RPMI8226 (cell line): ENCODE measurements around the gene OR6A2.

Experiments
- DNase-seq: peaks from one replicate; pipeline ENCODE4 v3.0.0-alpha.2; 2015

OR6A2 gene

DNA sequence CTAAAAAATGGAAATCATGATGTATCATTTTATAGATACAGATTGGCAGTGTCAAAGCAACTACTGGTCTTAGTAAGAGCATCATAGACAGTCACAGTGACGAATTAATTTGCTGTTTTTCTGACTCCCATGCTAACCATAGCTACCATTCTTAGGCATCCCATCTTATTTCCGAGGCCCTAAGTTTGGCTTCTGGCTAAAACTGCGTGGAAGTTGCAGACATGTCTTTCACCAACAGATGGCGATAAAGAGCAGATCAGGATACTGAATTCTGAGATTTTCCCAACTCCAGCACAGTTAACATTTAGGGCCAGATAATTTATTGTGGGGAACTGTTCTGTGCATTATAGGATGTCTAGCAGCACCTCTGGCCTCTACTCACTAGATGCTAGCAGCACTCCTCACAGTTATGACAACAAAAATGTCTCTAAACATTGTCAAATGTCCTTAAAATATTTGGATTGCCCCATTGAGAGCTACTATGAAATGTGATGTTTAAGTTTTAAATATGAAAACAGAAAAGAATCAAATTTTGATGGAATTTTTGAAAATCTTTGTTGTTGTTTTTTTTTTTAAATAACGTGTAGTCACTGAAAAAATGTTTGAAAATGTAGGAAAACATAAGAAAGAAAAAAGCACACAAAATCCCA is 44.1 kb downstream of the OR6A2 start:
- DNase-seq = peak; percentile 37

DNA sequence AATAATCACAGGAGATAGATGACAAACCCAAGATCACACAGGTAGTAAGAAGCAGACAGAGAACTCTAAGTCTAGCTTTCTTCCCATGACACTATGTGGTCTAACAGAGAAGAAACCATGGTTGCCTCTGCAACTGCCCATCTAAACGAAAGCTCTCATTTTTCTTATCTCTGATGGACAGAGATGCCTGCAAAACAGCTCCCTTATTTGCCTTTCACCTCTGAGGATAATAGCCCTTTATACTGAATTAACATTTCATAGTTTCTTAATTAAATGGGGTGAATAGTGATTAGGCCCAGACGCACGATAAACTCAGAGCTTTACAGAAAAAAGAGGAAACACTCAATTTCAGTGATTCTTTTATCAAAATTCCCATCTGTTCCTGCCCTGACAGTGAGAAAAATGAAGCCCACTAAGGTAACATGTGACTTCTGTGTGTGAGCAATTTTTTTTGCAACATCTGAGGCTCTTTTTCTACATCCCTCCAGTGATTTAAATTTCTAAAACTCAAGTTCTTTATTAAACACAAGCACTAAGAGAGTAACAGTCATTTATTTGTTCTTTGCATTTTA is 52.3 kb downstream of the OR6A2 start:
- DNase-seq = no peak

DNA sequence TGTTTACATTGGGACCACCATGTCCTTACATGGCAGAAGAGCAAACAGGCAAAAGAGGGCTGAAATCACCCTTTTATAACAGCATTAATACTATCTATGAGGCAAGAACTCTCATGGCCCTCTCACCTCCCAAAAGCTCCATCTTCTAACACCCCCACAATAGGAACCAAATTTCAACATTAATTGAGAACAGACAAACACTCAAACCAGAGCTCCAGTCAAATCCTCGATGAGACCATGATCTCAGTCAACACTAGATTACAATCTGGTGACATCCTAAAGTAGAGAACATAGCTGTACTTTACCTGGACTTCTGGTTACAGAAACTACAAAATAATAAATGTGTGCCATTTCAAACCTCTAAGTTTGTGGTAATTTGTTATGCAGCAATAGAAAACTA is 52.9 kb downstream of the OR6A2 start:
- DNase-seq = no peak

DNA sequence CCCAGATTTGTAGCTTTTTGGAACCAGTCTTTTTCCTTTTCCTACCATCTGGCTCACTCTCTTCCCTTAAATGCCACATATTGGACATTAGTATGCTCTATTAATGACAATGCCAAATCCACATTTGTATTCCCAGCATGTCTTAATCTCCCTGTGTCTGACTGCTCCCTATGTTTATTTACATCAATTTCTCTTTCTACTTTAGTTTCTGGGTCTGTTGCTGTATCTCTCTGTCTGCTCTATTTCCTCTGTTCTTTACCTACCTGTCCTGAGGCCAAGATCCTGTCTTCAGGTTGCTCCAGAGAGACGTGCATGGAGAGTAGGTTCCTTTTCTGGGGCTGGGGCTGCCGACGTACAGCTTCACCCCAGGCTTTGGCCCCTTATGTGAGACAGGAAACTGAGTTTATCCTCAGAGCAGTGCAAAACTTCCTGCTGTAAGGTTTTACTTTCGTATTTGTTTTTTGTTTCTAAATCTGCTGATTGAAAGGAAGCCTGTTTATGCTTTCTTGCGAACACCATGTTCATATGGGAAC is 53.3 kb downstream of the OR6A2 start:
- peak; percentile 24 for DNase-seq

DNA sequence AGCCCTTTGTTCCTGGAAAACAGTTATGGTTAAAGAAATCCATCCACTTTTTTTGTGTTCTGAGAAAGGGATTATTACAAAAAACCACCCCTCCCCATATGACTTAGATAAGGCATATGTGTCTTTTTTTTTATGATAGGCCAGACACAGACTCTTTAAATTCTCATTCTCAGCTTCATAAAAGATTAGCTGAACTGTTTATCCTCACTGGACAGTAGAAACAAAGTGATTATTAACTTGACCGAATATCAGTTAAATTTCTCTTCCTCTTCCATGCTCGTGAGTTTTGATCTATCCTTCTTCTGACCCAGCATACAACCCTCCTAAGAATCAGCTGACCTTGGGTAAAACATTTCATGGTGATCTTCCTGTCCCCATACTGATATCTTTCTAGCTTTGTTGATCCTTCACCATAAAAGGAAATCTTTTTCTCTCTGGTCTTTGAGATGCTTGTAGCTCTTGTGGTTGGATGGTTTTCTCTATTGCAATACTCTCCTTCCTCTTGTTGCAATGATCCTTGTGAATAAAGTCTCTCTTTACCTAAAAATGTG is 53.9 kb downstream of the OR6A2 start:
- no peak for DNase-seq

DNA sequence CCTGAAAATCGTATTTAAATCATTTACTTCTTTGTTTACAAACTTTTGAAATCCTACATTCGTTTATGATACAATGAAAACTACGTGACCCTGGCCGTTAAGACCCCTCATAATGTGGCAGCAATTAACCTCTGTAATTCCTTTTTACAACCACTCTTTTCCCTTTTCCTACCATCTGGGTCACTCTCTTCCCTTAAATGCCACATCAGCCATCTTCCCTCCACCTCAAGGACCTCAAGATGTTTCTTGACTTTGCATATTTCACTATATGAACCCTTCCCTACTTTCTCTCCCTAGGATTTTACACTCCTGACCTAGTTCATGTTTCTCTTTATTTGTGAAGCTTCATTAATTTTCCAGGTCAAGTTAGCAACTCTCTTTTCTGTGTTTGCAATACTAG is 54.5 kb downstream of the OR6A2 start:
- no peak for DNase-seq

DNA sequence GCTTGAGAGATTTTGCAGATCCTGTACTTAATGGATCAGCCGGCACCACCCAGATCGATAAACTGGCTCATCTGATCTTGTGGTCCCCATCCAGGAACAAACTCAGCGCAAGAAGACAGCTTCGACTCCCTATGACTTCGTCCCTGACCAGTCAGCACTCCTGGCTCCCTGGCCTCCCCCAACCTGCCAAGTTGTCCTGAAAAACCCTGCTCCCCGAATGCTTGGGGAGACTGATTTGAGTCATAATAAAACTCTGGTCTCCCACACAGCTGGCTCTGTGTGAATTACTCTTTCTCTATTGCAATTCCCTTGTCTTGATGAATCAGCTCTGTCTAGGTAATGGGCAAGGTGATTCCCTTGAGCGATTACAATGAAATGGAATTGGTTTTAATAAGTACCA is 57.2 kb downstream of the OR6A2 start:
- no peak for DNase-seq
